ENCODE data around the gene TOP2A.
A peak's percentile ranks its signal among the peaks of the same experiment; 100 is the strongest.

The TOP2A gene

DNA sequence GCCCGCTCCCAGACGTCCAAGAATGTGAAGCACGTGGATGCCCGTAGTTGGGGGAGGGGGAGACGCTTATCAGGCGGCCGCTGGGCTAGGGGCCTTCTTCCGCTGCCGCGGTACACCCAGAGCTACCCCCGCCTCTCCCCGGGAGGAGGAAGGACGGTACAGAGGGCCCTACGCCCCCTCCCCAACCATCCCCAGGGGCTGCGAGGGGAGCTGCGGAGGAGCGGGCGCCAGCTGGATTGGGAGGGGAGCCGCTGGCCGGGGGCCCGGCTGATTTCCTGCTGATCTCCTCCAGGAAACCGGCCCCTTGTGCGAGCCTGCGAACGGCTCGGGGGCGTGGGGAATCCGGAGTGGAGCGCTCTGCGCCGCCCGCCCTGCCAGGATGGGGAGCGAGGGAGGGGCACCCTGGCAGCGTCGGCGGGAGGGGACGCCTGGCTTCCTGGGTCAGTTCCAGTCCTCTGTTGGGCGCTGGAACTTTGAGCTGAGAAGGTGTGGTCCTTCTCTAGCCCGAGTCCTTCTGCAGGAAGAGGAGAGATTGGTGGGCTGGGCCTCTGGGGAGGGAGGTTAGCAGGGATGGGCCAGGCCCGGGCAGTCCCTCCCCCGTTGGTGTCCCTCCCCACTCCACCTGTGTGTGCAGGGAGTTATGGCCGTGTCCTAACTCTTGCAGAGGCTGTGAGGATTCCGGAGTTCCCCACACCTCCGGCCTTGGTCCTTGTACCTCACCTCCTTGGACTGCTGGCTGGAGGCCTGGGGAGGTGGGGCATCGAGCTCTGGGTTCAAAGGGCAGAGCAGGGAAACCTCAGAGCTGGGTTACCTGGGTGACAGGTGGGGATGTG is 72.3 kb downstream of the TOP2A start:
- no peak for DNase-seq

DNA sequence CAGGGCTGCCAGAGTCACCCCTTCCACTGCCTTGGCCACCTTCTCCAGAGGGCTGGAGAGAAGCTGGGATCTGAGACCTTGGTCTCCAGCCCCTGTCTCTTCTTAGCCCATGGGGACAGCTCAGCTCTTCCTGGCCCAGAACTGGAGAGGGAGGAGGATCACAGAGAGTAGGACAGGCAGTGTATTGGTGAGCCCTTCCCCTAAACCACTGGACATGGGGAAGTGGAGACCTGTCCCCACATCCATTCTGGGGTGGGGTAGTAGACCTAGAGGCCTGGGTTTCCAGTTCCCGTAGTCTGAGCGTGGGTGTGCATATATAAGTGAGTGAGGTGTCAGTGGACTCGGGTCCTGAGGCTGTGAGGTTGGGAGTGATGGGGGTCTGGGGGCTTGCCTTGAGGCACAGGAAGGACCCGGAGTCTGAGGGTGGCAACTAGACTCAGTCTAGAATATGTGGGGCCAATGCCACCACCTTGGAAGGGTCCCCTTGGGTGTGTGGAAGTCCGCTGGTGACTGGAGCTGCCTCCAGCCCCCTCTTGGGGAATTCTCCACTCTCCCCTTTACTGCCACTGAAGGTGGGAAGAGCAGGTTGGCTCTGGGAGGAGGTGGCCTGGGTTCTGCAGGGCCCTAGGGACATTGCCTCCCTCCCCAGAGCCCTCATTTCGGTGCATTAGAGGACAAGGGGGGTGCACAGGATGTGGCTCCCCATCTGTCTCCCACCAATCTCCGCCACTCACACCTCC is 73.1 kb downstream of the TOP2A start:
- no peak for DNase-seq

DNA sequence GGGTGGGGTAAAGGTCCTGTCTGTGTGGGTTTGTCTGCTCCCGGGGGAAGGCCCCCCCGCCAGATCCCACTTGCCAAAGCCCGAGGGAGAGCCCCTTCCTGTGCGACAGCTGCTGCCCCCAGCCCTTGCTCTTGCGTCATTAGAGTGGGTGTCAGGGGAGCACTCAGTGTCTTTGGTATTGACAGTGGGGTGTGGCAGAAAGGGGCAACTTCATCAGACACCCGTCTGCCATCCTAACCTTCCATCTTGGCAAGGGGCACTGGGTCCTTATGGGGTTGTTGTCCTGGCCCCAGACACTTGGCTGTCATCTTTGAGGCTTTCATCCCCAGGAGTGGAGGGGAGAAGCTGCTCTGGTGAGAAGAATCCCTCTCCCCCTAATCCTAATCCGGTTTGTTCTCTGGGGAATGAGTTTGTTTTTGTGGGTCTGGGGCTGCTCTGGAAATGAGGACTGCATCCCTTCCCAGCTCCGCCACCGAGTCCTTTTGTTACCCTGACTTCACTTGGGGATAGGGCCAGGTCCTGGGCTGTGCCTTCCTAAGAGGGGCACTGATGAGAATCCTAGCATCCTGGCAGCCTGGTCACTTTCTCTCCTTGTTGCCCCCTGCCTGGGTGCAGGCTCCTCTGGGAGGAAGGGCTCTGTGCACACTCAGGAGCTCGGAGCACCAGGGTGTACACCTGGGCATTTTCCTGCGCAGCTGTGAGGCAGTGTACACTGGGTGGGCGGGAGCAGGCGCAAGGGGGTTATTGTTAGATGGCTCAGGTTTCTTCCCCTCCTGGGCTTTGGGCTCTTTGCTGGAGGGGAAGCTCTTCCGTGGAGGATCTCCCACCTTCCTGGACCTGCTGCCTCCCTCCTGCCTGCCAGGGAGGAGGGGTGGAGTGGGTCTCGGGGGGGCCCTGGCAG is 74.2 kb downstream of the TOP2A start:
- no peak for DNase-seq

DNA sequence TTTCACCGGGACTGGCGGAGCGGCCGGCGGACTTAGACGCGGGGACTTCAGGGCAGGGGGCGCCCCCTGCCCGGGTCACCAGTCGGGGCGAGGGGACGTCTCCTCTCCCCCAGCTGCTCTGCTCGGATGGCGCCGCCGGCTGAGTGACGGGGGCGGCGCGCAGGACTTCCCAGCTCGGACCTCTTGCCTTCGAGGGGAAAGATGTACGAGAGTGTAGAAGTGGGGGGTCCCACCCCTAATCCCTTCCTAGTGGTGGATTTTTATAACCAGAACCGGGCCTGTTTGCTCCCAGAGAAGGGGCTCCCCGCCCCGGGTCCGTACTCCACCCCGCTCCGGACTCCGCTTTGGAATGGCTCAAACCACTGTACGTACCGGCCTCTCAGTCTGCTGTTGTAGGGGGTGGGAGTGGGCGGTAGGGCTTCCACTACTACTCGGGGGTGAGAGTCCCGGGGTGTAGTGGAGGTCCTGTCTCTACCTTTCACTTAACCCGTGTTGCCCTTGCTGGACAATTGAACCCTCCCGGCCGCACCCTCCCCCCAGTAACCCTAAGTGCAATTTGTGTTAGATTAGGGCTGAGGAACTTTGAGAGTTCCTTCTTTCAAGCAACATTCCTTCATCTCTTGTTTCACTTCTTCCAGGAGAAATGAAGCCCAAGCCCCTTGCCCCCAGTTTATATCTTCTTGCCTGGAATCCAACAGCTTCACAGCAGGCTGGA is 75.0 kb downstream of the TOP2A start:
- no peak for DNase-seq

DNA sequence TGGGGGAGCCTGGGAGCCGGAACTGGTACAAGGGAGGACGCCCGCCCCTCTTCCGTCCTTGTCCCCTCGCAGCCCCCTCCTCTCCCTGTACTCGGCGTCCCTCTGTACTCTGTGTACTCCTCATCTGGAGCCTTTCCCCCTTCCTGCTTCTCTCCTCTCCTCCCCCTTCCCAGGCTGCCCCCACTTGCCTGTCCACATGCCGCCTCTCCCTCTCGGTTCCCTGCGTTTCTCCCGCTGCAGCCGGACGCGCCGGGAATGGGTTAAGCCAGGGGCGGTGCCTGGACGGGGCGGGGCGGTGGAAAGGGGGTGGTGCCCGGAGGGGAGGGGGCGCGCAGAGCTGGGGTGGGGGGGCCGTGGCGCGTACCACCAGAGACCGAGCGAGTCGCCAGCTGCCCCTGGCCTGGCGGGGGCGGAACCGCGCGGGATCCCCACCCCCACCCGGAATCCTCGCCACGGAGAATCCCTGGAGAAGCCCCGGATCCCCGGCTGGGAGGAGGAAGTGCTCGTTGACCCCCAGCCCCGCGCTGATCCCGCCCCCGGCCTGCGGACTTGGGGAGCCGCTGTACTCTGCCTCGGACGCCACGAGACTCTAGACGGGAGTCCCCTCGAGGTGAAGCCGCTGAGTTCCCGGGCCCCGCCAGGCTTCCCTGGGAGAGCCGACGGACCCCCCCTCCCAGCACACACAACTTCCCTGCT is 75.7 kb downstream of the TOP2A start:
- DNase-seq = no peak

DNA sequence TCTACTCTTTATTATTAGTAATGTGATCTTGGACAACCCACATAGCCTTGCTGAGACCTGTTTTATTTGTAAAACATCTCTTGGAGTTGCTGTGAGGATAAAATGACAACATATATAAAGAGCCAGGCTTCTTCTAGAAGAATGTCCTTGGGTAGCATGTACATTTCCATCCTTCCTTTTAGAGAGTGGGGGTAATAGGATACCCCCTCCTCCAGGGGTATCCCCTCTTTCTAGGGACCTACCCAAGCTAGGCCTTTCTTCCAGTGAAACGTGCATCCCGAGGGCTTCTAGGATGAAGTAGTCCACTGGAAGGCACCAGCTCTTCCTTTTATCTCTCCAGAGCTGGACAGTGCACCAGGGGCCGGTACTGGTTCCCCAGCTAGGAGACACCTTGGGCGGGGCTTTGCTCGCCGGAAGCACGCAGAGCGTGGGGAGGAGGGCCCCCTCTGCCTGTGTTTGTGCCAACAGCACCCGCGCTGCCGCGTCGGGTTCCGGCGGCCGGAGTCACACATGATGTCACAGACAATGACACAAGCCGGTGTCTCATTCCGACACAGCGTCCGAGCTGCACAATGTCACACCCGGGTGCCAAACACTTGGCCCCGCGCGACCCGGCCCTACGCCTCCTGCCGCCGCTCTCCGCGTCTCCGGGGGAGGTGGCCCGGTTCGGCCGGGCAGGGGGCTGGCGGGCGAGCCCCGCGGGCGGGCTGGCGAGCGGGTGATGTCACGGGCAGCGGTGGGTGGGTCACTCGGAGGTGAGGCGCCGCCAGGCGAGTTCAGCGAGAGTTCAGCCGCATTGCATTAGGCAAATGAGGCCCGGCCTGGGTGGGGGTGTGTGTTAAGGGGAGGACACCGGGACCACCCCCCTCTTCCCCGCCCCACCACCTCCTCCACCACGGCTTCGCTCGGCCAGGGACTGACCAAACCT is 76.6 kb downstream of the TOP2A start:
- DNase-seq = peak; percentile 89

DNA sequence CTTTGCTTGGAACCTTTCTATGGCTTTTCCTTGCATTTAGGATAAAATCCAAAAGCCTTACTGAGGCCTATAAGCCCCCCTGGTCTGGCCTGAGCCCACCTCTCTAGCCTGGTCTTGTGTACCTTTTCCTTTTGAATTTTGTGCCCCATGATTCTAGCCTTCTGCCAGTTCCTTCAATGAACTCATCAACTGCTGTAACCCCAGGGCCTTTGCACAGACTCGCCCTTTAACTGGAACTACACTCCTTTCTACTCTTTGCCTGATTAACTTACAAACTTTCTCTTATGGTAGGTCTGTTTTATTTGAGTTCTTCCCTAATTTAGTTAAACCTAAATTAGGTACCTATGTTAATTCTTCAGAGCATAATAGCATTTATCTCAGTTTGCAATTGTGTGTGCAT is 77.4 kb downstream of the TOP2A start:
- DNase-seq = no peak

DNA sequence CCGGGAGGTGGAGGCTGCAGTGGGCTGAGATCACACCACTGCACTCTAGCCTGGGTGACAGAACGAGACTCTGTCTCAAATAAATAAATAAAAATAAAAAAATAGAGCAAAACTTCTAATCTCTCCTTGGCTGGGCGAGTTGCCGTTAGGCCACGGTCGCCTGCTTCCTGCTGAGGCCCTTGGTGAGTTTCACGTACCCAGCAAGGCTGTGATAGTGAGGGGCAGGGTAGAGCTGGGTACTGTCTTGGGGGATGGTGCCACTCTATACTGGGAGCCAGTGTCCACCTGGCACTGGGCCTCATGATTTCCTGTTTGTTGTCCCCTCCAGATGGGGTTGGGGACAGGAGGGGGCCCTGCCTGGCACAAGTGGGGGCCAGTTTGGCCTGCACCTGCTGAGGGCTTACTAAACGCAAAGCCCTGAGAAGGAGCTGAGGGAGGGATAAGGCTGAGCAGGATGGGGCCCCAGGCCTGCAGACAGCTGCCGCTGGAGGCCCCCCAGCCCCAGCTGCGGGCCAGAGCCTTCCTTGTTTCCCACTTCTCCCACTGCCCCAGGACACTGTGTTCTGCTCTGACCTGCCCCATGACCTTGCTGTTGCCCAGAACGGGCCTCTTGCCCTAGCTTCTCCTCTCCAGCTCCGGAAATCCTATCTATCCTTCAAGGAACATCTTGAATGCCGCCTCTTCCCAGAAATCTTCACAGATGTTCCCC is 78.6 kb downstream of the TOP2A start:
- DNase-seq = no peak
